HG02884 (cell line): ENCODE results near the gene WDR27.

Experiments used
- ATAC-seq: cut with Tn5 transposase; IDR thresholded peaks from one replicate; pipeline ENCODE4 v1.9.1; 2021; ENCODE audit warnings: mild to moderate bottlenecking, moderate library complexity; ENCODE audit not compliant: unreplicated experiment

WDR27 gene

GRCh38 chr6:169416249-169416648 is 285.6 kb downstream of the WDR27 start:
- ATAC-seq: no peak

GRCh38 chr6:169415179-169415578 is 286.6 kb downstream of the WDR27 start:
- no peak for ATAC-seq

- ATAC-seq: no peak
Measured at GRCh38 chr6:169411722-169412121, 290.1 kb downstream of the WDR27 start.

GRCh38 chr6:169411296-169411695 is 290.5 kb downstream of the WDR27 start:
- ATAC-seq: no peak

- ATAC-seq: no peak
Measured at GRCh38 chr6:169409742-169410312, 292.0 kb downstream of the WDR27 start.

GRCh38 chr6:169407325-169407724 is 294.5 kb downstream of the WDR27 start:
- ATAC-seq: no peak
